Activated CD8-positive, alpha-beta memory T cell treated with anti-CD3 and anti-CD28 coated beads, Interleukin-2, amount 10 ng/mL, durations not matched to agents 7 days and 5 days (primary cell): ENCODE measurements around the gene CCSER1. TPM values are rescaled to one million over a fixed set of nuclear protein-coding genes. Genes with fewer than 3 reads are reported as not detected.

Source experiments
- ATAC-seq: fragments of 150-1000 bp; cut with Tn5 transposase; one replicate; pipeline ENCODE4 v1.10.0; 2021; ENCODE audit warnings: moderate library complexity
- CTCF ChIA-PET: fragments of 350-600 bp; sonication (Branson Sonifier 250); formaldehyde crosslinking; loops from one replicate; lab custom pipeline; 2021; ENCODE audit warnings: antibody characterized with exemption; lab: Charles Lee
- DNase-seq: peaks from one replicate; pipeline ENCODE4 v3.0.0-alpha.2; 2020
- H3K27ac Mint-ChIP-seq: one replicate; pipeline ENCODE4 v1.8.0; 2021; ENCODE audit warnings: mild to moderate bottlenecking, mixed read lengths
- H3K27me3 Mint-ChIP-seq: one replicate; pipeline ENCODE4 v1.8.0; 2021; ENCODE audit warnings: mixed read lengths
- H3K36me3 Mint-ChIP-seq: one replicate; pipeline ENCODE4 v1.8.0; 2021; ENCODE audit warnings: mild to moderate bottlenecking, mixed read lengths
- H3K4me1 Mint-ChIP-seq: one replicate; pipeline ENCODE4 v1.8.0; 2021; ENCODE audit warnings: mixed read lengths
- H3K4me3 Mint-ChIP-seq: one replicate; pipeline ENCODE4 v1.8.0; 2021; ENCODE audit warnings: mild to moderate bottlenecking, moderate library complexity, mixed read lengths
- H3K9me3 Mint-ChIP-seq: one replicate; pipeline ENCODE4 v1.8.0; 2022; ENCODE audit warnings: low read depth, mixed read lengths
- total RNA-seq, 2 experiments: library from RNA; stranded (reverse); gene quantifications; one replicate each; pipeline ENCODE4 v1.2.3, GENCODE V29; 2021

Gene CCSER1
- total RNA-seq, 2 experiments from 2014 or later: 0.16 TPM; not detected in 1

DNA sequence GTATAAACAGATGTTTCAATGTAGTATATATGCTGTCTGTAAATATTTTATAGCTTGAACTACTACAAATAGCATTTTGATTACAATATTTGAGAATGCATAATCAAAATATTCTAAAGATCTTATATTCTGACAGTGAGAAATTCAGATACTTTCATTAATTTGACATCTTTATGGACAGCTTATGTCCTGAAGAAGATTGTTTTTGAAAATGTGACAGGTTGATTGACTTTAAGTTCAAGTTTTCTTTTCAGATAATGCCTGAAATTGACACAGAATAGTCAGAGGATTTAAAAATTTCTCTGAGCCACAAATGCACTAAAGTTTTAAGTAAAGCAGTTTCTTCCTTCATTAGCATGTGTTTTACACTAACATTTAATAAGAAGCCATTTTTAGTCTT lies 799.8 kb downstream of the CCSER1 start:
- H3K9me3 Mint-ChIP-seq: no peaks in the 10 kb centered on the region
- H3K4me3 Mint-ChIP-seq: no peak overlapping the region
- H3K27me3 Mint-ChIP-seq: no peaks in the 10 kb centered on the region
- CTCF ChIA-PET: no interaction called here
- DNase-seq (no peak), ATAC-seq (no peak)
- no peaks in the 10 kb centered on the region for H3K4me1 Mint-ChIP-seq
- no peaks in the 10 kb centered on the region for H3K36me3 Mint-ChIP-seq
- H3K27ac Mint-ChIP-seq: no peak overlapping the region

GRCh38 chr4:90943311-90943710 lies 816.1 kb downstream of the CCSER1 start:
- H3K27ac Mint-ChIP-seq: no peak overlapping the region
- ATAC-seq: no peak
- H3K9me3 Mint-ChIP-seq: peaks cover 8% of the 10 kb centered on the region
- H3K4me3 Mint-ChIP-seq: no peak overlapping the region
- no peak for DNase-seq
- H3K27me3 Mint-ChIP-seq: no peaks in the 10 kb centered on the region
- CTCF ChIA-PET: no interaction called here
- H3K4me1 Mint-ChIP-seq: no peaks in the 10 kb centered on the region
- H3K36me3 Mint-ChIP-seq: no peaks in the 10 kb centered on the region

GRCh38 chr4:90946945-90947344 lies 819.8 kb downstream of the CCSER1 start:
- CTCF ChIA-PET: no interaction called here
- no peak overlapping the region for H3K4me3 Mint-ChIP-seq

GRCh38 chr4:90950385-90950841 lies 823.2 kb downstream of the CCSER1 start:
- DNase-seq (no peak), ATAC-seq (no peak)
- Mint-ChIP-seq H3K4me3 (no peak overlapping the region), H3K9me3 (no peaks in the 10 kb centered on the region), H3K4me1 (no peaks in the 10 kb centered on the region), H3K27ac (no peak overlapping the region), H3K36me3 (no peaks in the 10 kb centered on the region), H3K27me3 (no peaks in the 10 kb centered on the region)
- CTCF ChIA-PET: no interaction called here

More at GRCh38 chr4:90946945-90947344, 819.8 kb downstream of the CCSER1 start:
- no peaks in the 10 kb centered on the region for H3K27me3 Mint-ChIP-seq
- no peaks in the 10 kb centered on the region for H3K36me3 Mint-ChIP-seq
- DNase-seq: no peak
- no peak overlapping the region for H3K27ac Mint-ChIP-seq
- H3K4me1 Mint-ChIP-seq: no peaks in the 10 kb centered on the region
- H3K9me3 Mint-ChIP-seq: peaks cover 4% of the 10 kb centered on the region
- ATAC-seq: no peak

DNA sequence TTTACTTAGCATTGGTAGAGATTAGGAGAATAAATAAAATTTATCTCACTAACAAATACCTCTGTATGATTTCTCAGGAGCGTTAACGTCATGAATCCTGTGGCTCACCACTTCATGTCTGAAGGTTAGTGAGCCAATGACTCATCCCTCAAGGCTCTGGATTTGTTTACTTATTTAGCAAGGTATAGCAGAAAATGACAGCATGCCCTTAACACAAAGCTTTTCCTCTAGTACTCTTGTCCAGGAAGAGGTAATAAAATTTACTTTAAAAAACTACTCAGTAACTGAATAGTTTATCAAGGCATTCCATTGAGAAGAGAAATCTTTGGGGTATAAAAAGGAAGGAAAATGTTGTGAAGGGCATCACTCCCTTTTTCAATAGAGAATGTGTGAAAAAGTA lies 823.8 kb downstream of the CCSER1 start:
- Mint-ChIP-seq H3K27ac (no peak overlapping the region), H3K27me3 (no peaks in the 10 kb centered on the region), H3K36me3 (no peaks in the 10 kb centered on the region), H3K9me3 (no peaks in the 10 kb centered on the region), H3K4me3 (no peak overlapping the region), H3K4me1 (no peaks in the 10 kb centered on the region)
- ATAC-seq (no peak), DNase-seq (no peak)
- CTCF ChIA-PET: no interaction called here

DNA sequence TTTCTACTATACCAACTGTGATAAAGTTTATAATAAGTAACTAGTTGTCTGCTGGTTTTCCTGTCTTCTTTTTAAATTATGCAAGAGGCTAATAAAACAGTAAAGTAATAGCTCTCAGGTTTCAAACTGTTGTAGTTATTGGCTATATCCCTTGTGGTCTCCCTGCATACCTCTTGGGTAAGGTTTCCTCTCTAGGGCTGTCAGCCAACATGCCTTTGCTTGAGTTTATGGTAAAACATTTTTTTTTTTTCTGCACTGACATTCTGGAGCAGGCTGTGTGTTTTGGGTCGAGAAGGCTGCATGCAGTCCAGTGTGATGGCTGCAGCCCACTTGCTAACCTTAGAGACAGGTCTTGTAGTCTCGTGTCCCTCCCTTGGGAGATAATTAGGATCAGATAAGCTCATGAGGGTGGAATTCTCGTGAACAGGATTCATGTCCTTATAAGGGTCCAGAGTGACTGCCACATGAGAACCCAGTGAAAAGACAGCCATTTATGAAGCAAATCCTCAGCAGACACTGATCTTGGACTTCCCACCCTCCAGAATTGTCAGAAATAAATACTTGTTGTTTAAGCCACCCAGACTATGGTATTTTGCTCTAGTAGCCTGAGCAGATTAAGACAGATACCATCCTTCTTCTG lies 831.2 kb downstream of the CCSER1 start:
- H3K27me3 Mint-ChIP-seq: no peaks in the 10 kb centered on the region
- H3K4me1 Mint-ChIP-seq: no peaks in the 10 kb centered on the region
- no peak for ATAC-seq
- CTCF ChIA-PET: no interaction called here
- H3K36me3 Mint-ChIP-seq: no peaks in the 10 kb centered on the region
- no peak overlapping the region for H3K4me3 Mint-ChIP-seq
- H3K9me3 Mint-ChIP-seq: peaks cover 3% of the 10 kb centered on the region
- no peak for DNase-seq
- no peak overlapping the region for H3K27ac Mint-ChIP-seq

DNA sequence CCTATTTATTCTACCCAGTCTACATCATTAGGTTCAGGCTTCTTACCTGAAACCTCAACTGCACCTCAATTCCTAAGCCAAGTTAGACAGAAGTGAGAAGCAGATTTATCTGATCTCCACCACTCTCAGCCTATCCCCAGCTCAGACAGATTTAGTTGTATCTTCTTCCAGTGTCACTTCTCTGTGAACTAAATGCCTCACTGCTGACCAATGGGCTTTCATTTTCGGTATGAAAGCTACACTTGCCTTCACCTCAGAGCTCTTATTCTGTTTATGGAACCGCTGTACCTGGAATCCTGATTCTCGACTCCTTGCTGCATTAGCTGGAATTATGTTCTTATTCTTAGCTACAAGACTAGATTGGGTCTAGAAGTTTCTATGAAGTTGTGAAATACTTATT lies 833.2 kb downstream of the CCSER1 start:
- no peaks in the 10 kb centered on the region for H3K4me1 Mint-ChIP-seq
- CTCF ChIA-PET: no interaction called here
- no peak for ATAC-seq
- no peak overlapping the region for H3K4me3 Mint-ChIP-seq
- no peak for DNase-seq
- H3K27me3 Mint-ChIP-seq: no peaks in the 10 kb centered on the region
- H3K9me3 Mint-ChIP-seq: peaks cover 3% of the 10 kb centered on the region
- H3K27ac Mint-ChIP-seq: no peak overlapping the region
- H3K36me3 Mint-ChIP-seq: no peaks in the 10 kb centered on the region

GRCh38 chr4:90960840-90961239 lies 833.6 kb downstream of the CCSER1 start:
- Mint-ChIP-seq H3K4me3 (no peak overlapping the region), H3K27ac (no peak overlapping the region), H3K36me3 (no peaks in the 10 kb centered on the region), H3K4me1 (no peaks in the 10 kb centered on the region), H3K9me3 (peaks cover 3% of the 10 kb centered on the region), H3K27me3 (no peaks in the 10 kb centered on the region)
- CTCF ChIA-PET: no interaction called here
- no peak for ATAC-seq
- no peak for DNase-seq

GRCh38 chr4:90970021-90970420 lies 842.8 kb downstream of the CCSER1 start:
- H3K4me1 Mint-ChIP-seq: no peaks in the 10 kb centered on the region
- no peak for ATAC-seq
- H3K36me3 Mint-ChIP-seq: no peaks in the 10 kb centered on the region
- no peaks in the 10 kb centered on the region for H3K27me3 Mint-ChIP-seq
- CTCF ChIA-PET: no interaction called here
- DNase-seq: no peak
- no peak overlapping the region for H3K27ac Mint-ChIP-seq
- H3K4me3 Mint-ChIP-seq: no peak overlapping the region
- H3K9me3 Mint-ChIP-seq: peaks cover 5% of the 10 kb centered on the region

DNA sequence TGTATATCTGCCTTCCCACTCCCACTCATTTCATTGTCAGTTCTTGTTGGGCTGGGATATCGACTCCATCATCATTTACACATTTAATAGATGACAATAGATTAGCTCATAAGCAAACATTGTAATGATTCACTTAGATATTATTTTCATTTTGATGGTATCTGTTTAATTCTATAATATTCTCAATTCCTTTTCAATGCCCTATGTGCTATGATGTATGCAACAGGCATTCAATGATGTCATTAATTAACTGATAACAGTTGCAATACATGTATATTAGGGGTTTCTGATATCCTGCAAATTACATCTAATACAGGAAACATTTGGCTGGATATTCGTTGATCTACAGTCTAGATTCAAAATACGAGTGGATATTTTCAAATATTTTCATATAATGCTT lies 850.5 kb downstream of the CCSER1 start:
- no peaks in the 10 kb centered on the region for H3K4me1 Mint-ChIP-seq
- H3K27ac Mint-ChIP-seq: no peak overlapping the region
- H3K9me3 Mint-ChIP-seq: peaks cover 2% of the 10 kb centered on the region
- no peak overlapping the region for H3K4me3 Mint-ChIP-seq
- DNase-seq (no peak), ATAC-seq (no peak)
- CTCF ChIA-PET: no interaction called here
- H3K27me3 Mint-ChIP-seq: no peaks in the 10 kb centered on the region
- no peaks in the 10 kb centered on the region for H3K36me3 Mint-ChIP-seq

GRCh38 chr4:90979556-90979955 lies 852.4 kb downstream of the CCSER1 start:
- no peaks in the 10 kb centered on the region for H3K36me3 Mint-ChIP-seq
- H3K27ac Mint-ChIP-seq: no peak overlapping the region
- H3K27me3 Mint-ChIP-seq: no peaks in the 10 kb centered on the region
- peaks cover 2% of the 10 kb centered on the region for H3K9me3 Mint-ChIP-seq
- no peak for ATAC-seq
- CTCF ChIA-PET: no interaction called here
- DNase-seq: no peak
- H3K4me1 Mint-ChIP-seq: no peaks in the 10 kb centered on the region
- H3K4me3 Mint-ChIP-seq: no peak overlapping the region

DNA sequence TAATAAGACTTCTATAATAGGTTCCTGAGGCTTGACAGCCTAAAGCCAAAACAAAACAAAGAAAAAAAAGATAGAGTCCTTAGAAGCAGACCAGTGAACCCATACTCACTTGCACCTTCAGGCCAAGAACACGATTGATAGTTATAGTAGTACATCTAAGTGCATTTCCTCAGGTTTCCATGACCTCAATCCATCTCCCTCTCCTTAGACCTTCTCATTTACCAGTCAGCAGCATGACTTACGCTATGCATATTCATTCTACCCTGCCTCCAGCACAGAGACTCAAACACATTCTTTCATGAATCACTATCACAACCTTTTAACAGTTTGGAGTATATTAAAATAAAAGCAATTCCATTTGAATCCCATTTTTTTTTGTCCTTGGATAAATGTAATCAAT lies 855.6 kb downstream of the CCSER1 start:
- ATAC-seq: no peak
- Mint-ChIP-seq H3K9me3 (peaks cover 4% of the 10 kb centered on the region), H3K4me1 (no peaks in the 10 kb centered on the region), H3K27ac (no peak overlapping the region), H3K4me3 (no peak overlapping the region), H3K27me3 (no peaks in the 10 kb centered on the region), H3K36me3 (no peaks in the 10 kb centered on the region)
- no peak for DNase-seq
- CTCF ChIA-PET: no interaction called here

GRCh38 chr4:90990284-90990683 lies 863.1 kb downstream of the CCSER1 start:
- Mint-ChIP-seq H3K27ac (no peak overlapping the region), H3K36me3 (no peaks in the 10 kb centered on the region), H3K4me1 (no peaks in the 10 kb centered on the region), H3K9me3 (peaks cover 2% of the 10 kb centered on the region), H3K27me3 (no peaks in the 10 kb centered on the region), H3K4me3 (no peak overlapping the region)
- CTCF ChIA-PET: no interaction called here
- DNase-seq (no peak), ATAC-seq (no peak)

DNA sequence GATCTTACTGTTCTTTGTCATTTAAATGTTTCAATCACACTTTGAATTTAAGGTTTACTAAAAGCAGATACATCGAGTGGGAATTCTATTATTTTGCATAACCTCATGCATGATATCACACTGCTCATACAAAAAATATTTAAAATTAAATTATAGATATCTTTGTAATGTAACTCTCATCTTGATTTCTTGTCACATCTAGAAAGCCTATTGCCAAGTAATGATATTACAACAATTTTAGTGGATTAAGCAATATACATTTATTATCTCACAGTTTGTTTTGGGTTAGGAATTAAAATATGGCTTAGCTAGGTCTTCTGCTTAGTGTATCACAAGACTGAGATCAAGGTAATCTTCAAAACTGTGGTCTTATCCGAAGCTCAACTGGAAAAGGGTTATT lies 865.0 kb downstream of the CCSER1 start:
- H3K27ac Mint-ChIP-seq: no peak overlapping the region
- DNase-seq (no peak), ATAC-seq (no peak)
- H3K36me3 Mint-ChIP-seq: no peaks in the 10 kb centered on the region
- H3K27me3 Mint-ChIP-seq: no peaks in the 10 kb centered on the region
- H3K4me3 Mint-ChIP-seq: no peak overlapping the region
- H3K4me1 Mint-ChIP-seq: no peaks in the 10 kb centered on the region
- CTCF ChIA-PET: no interaction called here
- H3K9me3 Mint-ChIP-seq: no peaks in the 10 kb centered on the region
